COLO668 (cell line): Measurements from ENCODE around the gene PRR12.

Experiments used
- DNase-seq: peaks from one replicate; lab custom pipeline; 2025; ENCODE audit not compliant: unreplicated experiment; lab: John Stamatoyannopoulos, UW

PRR12 gene, protein sequence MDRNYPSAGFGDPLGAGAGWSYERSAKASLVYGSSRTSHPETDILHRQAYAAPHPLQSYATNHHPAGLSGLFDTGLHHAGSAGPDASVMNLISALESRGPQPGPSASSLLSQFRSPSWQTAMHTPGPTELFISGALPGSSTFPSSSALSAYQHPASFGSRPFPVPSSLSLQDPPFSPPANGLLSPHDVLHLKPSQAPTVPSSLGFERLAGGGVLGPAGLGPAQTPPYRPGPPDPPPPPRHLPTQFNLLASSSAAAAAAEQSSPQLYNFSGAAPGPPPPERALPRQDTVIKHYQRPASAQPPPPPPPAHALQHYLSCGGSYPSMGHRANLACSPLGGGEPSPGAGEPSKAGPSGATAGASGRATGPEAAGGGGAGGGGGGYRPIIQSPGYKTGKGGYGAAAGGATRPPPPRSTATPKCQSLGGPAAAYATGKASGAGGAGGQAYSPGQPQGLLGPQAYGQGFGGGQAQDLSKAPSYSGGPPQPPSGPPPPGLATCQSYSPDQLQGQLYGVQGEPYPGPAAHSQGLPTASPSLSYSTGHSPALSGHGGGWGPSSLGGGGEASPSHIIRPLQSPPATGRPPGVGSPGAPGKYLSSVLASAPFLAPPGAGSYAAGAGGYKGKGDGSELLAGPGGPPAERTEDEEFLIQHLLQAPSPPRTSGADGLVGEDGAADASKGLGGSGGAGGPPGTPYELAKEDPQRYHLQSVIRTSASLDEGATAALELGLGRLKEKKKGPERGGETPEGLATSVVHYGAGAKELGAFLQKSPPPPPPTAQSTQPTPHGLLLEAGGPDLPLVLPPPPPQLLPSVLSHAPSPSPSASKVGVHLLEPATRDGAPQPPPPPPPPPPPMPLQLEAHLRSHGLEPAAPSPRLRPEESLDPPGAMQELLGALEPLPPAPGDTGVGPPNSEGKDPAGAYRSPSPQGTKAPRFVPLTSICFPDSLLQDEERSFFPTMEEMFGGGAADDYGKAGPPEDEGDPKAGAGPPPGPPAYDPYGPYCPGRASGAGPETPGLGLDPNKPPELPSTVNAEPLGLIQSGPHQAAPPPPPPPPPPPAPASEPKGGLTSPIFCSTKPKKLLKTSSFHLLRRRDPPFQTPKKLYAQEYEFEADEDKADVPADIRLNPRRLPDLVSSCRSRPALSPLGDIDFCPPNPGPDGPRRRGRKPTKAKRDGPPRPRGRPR (N-terminal part only)

DNA sequence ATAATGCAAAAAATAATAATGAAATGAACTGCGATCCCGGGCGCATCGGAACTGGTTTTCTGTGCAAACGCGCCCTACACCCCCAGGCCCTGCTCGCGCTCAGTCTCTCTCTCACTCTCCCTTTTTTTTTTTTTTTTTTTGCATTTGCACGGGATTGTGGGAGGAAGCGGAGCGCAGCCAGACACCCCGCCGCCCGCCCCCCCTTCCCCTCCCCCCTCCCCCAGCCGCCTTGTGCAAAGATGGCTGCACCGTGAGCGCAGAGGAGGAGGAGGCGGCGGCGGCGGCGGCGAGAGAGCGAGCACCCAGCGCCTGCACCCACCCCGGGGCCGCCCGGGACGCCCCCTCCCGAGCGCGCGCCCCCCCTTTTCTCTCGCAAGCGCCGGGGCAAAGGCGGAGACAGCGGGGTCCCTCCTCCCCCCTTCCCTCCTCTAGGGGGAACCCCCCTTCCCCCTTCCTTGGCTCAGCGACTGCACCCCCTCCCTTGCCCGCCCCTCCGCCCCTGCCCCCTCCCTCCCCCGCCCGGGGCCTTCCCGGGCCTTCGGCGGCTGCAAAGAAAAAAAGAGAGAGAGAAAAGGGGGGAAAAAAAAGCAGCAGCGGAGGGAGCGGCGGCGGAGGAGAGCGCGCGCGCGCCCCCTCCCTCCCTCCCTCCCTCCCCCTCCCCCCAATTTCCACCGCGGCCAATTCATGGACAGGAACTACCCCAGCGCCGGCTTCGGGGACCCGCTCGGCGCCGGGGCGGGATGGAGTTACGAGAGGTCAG, at the start of gene PRR12:
Gene PRR12, plus strand, starts transcription at position 212 of the 760 bp plus-strand sequence. Its CDS starts 473 bp downstream, at position 685.
- DNase-seq, result peak; percentile 64

DNA sequence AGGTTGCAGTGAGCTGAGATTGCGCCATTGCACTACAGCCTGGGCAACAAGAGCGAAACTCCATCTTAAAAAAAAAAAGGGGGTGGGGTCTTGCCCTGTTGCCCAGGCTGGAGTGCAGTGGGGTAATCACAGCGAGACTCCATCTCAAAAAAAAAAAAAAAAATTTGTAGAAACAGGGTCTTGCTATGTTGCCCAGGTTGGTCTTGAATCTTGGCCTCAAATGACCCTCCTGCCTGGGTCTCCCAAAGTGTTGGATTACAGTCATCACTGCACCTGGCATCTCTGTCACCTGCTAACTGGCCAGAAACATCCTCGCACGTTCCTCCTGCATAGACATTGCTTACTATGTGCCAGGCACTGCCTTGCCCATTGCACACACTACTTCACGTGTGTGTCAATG, 49.1 kb upstream of the PRR12 start:
- no peak for DNase-seq

DNA sequence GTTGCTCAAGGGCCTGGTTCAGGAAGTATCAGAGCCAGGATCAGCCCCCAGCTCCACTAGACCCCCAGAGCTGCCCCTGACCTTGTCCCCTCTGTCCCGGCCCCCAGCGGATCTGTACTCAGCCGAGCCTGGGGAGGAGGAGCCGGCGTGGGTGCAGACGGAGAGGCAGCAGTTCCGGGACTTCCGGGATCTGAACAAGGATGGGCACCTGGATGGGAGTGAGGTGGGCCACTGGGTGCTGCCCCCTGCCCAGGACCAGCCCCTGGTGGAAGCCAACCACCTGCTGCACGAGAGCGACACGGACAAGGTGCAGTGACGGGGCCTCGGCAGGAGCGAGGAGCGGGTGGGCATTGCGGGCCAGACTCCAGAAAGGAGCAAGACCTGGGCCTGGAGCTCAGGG, 48.5 kb upstream of the PRR12 start:
- DNase-seq, result no peak

DNA sequence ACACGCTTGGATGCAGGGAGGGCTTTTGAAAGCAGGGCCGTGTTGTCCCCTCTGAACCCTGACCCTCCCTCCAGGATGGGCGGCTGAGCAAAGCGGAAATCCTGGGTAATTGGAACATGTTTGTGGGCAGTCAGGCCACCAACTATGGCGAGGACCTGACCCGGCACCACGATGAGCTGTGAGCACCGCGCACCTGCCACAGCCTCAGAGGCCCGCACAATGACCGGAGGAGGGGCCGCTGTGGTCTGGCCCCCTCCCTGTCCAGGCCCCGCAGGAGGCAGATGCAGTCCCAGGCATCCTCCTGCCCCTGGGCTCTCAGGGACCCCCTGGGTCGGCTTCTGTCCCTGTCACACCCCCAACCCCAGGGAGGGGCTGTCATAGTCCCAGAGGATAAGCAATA, 48.0 kb upstream of the PRR12 start:
- no peak for DNase-seq

DNA sequence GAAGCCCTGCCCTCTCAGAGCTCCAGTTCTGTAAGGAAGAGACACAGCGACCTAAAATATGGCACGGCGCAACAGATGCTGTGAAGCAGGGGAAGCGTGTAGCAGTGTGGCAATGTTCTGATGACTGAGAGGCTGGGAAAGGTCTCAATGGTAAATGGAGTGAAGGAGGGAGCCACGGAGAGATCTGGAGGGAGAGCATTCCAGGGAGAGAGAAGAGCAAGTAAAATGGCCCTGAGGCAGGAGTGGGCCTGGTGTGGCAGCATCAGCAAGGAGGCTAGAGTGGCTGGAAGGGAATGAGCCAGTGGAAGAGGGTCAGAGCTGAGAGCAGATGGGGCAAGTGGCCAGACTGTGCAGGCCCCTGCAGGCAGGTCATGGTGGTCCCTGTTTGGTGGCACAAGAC, 46.8 kb upstream of the PRR12 start:
- DNase-seq, result no peak

DNA sequence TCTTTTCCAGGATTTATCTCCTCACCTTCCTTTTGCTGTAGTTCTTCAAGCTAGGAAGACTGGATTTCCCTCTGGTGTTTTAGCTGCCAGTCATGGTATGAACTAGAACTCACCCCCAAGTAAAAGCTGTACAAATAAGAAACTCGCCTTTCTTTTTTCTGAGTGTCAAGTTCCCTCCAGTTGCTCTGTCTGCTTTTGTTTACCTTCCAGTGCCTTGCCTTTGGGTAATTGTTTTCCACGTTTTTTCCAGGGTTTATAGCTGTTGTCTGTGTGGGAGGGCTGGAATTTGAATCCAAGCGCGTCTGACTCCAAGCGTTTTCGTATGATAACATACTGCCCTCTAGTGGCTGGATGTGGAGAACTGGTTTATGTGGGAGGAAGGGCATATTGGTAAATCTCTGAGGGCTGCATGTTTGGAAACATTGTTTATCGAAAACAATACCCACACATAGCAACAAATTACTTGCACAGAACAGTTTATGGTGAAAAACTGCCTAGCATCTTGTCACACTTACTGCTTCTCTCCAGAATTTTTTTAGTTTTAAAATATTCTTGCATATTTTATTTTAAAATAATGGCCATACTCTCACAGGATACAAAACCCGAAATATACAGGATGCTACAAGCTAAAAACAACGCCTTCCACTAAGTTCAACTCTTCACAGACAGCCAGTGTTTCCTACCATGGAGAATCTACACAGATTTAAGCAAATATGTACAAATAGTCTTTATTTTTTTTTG, 44.0 kb upstream of the PRR12 start:
- DNase-seq, result peak; percentile 75

DNA sequence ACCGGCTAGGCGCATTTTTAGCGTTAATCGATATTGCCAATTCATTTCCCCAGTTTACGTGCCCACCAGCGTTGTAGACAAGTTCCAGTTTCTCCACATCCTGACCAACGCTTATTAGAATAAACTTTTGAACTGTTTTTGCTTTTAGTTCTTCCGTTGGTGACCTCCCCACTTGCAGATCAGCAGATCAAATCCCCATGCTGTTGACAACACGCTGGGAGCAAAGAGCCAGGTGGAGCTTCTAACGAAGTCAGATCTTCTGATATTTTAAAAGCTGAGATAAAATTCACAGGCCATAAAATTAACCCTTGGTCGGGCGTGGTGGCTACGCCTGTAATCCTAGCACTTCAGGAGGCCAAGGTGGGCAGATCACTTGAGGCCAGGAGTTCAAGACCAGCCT, 41.9 kb upstream of the PRR12 start:
- DNase-seq, result no peak

DNA sequence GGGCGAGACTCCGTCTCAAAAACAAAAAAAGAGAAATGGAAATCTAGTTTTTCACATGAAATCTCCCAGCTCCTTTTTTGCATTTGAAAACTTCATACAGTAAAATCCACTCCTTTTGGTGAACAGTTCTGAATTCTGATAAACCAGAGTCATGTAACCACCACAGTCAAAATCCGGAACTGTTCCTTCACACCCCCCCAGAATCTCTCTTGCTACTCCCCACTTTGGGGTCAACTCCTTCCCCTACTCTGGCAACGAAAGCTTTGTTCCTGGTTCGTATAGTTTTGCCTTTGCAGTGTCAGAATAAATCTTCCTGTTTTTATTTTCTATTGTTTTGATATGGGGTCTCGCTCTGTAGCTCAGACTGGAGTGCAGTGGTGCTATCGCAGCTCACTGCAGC, 39.5 kb upstream of the PRR12 start:
- no peak for DNase-seq

DNA sequence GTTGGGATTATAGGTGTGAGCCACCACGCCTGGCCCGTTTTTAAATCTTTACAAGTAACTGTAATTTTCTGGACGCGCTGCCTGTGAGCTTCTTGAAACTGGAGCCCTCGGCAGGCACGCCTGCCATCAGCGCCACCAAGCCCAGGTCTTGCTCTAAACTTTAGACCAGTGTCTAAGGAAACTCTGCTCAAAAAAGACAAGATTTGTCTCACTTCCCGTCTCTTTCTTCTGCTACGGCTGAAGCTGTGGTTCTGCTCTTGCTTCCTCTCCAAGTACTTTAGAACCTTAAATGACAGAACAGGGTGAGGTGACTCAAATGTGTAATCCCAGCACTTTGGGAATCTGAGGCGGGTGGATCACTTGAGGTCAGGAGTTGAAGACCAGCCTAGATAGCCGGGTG, 38.2 kb upstream of the PRR12 start:
- no peak for DNase-seq

DNA sequence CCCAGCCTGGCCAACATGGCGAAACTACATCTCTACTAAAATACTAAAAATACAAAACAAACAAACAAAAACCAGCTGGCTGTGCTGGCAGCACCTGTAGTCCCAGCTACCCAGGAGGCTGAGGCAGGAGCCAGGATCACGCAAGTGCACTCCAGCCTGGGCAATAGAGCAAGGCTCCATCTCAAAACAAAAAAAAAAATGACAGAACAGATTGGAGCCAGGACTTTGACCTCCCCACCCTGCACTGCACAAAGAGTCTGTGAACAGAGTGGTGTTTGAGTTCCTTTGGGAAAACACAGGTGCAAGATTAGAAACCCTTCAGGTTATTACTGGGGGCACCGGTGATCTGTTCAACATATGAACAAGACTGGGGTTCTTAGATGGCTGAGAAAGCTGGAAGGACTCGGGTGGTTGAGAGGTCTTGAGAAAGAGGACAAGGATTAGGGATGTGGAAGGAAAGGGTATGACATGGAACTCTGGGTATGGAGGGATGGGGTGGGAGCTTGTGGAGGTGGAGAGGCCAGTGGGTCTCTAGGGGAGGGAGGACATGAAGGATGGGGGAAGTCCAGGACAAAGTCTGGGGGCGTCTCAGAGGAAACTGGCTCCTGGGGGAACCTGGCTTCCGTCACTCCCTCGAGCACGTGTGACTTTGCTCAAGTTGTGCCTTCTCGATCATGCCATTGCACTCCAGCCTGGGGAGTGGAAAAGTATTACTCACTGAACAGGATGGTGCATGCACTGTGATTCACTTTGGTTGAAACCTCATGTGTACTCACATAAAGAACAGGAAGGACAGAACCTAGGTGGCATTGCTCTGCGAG, 37.3 kb upstream of the PRR12 start:
- DNase-seq, result peak; percentile 37

DNA sequence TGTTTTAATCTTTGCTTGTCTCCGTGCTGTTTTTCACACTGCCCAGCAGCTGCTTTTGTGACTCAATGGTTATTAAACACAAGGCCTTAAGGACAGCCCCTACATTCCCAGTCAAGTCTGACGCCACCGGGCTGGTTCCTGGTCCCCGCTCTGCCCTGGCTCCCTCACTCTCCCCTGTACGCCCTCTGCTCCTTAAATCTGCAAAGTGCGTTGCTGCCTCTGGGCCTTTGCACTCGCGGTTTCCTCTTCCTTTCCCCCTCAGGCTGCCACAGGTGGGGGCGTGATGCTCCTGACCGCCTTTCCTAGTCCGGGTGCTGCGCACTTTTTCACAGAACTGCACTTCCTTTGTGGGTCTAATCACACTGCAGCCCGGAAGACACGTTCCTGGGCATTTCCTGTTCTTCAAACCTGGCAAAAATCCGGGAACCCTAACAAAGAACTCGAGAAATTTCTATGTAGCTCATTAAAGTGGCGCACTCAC, 36.2 kb upstream of the PRR12 start:
- no peak for DNase-seq

DNA sequence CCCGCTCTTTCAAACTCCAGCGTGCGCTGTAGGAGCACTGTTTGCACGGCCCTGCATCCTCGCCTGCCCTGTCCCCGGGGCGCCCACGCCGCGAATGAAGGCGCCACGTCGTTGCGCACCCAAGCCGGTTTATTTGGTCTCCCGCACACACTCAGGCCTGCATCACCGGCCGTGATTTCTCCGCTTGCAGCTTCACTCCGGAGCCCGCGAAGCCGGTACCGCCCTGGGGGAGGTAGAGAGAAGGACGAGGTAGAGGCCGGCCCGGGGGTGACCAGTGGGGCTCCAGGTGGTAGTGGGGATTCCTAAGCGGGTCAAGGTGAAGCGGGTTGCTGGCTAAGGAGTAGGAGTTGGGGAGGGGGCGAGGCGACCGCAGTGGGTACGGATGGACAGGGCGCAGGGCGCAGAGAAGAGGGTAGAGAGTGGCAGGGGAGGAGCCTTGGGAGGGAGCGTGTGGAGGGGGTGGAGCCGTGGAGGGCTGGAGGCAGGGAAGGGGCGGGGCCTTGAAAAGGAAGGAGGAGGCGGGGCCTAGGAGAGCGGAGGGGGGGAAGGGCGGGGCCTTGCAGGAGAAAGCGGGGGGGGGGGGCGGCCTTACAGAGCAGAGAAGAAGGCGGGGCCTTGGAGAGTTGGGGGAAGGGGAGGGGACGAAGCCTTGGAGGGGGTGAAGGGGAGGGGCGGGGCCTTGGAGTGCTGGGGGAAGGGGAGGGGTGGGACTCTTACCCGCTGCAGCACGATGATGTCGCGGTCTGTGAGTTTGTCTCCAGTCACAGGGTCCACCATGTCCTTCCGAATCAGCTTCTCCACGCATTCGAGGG, 35.2 kb upstream of the PRR12 start:
- peak; percentile 18 for DNase-seq

DNA sequence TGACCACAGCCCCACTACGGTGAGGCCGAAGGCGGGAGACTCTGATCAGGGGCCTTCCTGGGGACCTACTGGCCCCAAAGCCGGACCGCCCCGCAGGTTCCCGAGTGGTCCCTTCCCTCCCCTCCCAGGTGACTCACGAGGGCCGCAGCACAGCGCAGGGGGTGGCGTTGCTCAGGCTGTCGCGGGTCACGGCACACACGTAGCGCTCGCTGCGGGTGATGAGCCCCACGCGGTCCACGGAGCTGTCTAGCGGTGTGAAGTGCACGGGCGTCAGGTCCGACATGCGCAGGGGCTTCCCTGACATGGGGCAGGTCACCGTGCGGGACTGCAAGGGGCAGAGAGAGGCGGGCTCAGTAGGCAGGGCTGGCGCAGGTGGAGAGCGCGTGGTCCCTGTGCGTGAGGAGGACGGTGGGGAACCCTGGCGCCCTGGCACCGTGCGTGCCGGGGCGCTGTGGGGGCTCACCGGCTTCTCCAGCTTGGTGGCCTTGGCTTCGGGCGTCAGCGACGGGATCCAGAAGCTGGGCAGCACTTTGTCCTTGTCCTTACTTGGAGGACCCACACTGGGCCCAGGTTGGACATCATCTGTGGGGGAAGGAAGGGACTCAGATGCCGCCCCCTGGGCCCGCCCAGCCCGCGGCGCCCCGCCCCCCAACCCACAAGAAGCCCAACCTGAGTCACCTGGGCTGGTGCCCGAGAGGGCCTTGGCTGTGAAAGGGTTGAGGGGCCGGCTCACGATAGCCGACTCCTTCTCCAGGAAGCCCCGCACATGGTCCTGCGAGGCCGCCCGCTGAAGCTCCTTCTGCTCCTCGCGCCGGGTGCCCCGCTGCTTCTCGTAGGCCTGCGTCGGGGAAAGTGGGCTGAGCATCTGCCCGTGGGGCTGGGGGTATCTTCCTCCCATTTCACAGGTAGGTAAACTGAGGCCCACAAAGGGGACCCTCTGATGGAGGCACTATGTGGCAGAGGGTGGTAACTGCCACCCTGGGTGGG, 34.3 kb upstream of the PRR12 start:
- DNase-seq, result no peak

DNA sequence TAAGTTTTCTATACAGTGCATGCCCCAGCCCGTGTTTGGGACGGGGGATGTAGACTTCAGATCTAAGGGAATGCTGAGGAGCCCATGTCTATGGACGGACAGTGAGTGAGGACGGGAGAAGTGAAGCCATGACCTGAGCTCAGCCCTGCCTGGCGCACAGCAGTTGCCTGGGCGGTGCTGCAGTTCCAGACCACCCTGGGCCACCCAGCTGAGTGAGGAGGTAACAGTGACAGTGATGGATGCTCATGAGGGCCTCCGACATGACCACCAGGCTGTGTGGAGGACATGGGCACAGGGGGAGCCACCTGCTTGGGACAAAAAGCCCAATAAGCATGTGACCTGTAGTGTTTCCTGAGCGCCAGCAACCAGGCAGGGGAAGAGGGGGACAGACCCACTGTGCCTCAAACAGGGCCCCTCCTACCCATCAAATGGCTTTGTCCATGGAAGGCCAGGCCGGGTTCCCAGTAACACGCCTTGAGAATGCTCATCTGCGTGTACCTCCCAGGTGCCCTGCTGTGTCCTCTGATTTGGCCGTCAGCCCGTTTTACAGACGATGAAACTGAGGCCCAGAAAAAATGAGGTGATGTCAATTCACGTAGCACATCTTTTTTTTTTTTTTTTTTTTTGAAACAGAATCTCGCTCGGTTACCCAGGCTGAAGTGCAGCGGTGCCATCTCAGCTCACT, 33.2 kb upstream of the PRR12 start:
- DNase-seq, result no peak

DNA sequence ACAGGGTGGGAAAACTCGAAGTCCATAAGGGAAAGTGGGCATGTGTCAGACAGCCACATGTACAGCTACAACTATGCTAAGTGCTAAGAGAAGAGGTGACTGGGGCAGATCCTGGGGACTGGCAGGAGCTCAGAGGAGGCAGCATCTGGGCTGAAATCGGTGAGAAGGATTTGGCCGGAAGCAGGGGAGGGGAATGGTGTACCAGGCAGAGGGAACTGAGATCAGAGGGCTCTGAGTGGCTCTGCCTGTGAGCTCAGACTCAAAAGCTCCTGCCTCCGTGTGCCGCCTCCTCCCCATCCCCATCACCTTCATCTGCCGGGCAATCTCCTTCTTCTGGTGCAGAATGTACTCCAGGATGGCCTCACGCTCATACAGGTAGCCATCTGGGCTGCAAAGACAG, 32.4 kb upstream of the PRR12 start:
- DNase-seq, result no peak

DNA sequence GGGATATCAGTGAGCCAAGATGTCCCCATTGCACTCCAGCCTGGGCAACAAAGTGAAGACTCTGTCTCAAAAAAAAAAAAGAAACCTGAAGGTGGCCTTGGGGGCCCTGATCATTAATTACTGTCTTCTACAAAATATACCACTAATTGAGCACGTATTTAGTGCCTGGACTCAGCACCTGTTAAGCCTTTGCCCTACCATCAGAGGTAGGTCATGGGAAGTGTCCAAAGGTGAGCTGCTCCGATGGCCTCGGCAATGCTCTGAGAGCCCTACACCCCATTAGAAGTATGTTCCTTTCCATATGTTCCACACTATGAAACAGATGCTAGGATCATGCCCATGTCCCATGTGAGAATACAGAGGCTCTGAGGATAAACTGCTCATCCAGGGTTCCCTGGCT, 31.5 kb upstream of the PRR12 start:
- no peak for DNase-seq

DNA sequence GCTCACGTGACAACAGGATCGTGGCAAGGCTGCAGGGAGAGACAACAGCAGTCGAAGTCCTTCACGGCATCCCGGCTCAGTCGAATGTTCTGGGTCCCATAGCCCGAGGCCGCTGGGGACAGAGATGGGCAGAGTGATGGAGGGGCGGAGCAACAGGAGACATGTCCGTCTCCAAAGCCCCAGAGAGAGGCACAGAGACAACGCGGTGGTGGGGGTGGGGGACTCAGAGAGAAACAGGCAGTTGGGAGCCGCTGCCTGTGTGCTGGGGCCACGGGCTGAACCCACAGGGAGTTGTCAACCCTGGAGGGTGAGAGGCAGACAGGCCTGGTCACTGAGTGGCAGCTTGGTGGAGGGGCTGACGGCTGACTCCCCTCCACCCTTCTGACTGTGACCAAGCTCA, 31.1 kb upstream of the PRR12 start:
- DNase-seq, result no peak
